Activated T-helper 17 cell treated with anti-CD3 and anti-CD28 coated beads, Interleukin-2, amount 50 U/mL, for 72 hours (primary cell): ENCODE measurements around the gene C1orf50. TPM values are rescaled to one million over a fixed set of nuclear protein-coding genes. Genes with fewer than 3 reads are reported as not detected.
"Not testable (repeated sequence)": the region's sequence is repeated elsewhere in the genome, so short reads cannot be mapped to it uniquely, and the experiment has no call there.

Experiments used
- ATAC-seq: fragments of 150-1000 bp; cut with Tn5 transposase; replicated peaks from 2 replicates; pipeline ENCODE4 v1.10.0; 2021; ENCODE audit warnings: mild to moderate bottlenecking, moderate library complexity
- H3K27ac Mint-ChIP-seq: one replicate; pipeline ENCODE4 v1.8.0; 2022; ENCODE audit warnings: mixed read lengths
- H3K27me3 Mint-ChIP-seq: one replicate; pipeline ENCODE4 v1.8.0; 2022; ENCODE audit warnings: mixed read lengths
- H3K36me3 Mint-ChIP-seq: one replicate; pipeline ENCODE4 v1.8.0; 2022; ENCODE audit warnings: low read depth, mild to moderate bottlenecking, mixed read lengths
- H3K4me1 Mint-ChIP-seq: one replicate; pipeline ENCODE4 v1.8.0; 2022; ENCODE audit warnings: mixed read lengths
- H3K4me3 Mint-ChIP-seq: one replicate; pipeline ENCODE4 v1.8.0; 2022; ENCODE audit warnings: mild to moderate bottlenecking, mixed read lengths
- H3K9me3 Mint-ChIP-seq: one replicate; pipeline ENCODE4 v1.8.0; 2022; ENCODE audit warnings: mixed read lengths
- total RNA-seq, 2 donors: library from RNA; stranded (reverse); gene quantifications; one replicate each; pipeline ENCODE4 v1.2.3, GENCODE V29; 2022

C1orf50 gene
- total RNA-seq, 2 donors from 2014 or later, result 6.5 to 10.7 TPM

DNA sequence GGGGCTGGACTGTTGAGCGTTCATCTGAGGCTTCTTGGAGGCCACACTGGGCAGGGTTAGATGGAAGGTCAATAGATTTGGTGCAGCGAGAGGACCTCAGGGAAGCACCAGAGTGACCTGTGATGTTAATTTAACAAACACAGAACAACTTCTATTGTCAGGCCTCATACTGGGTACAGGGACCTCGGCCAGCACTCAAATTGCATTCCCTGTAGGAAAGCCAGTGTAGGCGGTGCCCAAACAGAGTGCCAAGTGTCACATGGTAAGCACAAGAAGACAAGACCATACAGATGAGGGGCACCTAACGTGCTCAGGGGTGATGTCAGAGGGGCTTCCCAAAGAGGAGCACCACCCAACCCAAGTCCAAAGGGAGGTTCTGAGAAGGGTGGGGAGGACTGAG lies 19.0 kb downstream of the C1orf50 start:
- H3K27ac Mint-ChIP-seq, result peak overlapping the region; percentile 84
- peaks cover 15% of the 10 kb centered on the region for H3K36me3 Mint-ChIP-seq
- H3K4me3 Mint-ChIP-seq, result peak overlapping the region; percentile 80
- H3K27me3 Mint-ChIP-seq, result no peaks in the 10 kb centered on the region
- no peak for ATAC-seq
- H3K4me1 Mint-ChIP-seq, result peaks cover 8% of the 10 kb centered on the region
- H3K9me3 Mint-ChIP-seq, result no peaks in the 10 kb centered on the region

DNA sequence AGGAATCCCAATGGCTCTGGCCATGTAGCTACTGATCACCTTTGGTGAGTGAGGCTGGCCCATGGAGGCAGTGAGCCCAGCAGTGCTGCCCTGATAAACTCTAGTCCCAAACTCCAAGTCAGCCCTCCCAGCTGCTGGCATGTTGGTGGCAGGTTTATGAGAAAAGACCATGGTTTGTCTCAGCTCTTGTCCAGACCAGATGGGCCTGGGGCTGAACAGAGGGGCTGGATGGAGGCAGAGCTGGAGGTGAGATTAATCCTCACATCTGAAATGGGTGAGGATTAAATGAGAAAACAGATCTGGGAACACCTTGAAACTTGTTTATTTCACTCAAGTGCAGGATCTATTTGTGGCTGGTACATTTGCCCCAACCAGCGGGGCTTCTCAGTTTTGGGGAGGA lies 21.0 kb downstream of the C1orf50 start:
- Mint-ChIP-seq H3K4me1 (peaks cover 12% of the 10 kb centered on the region), H3K27me3 (no peaks in the 10 kb centered on the region), H3K36me3 (peaks cover 5% of the 10 kb centered on the region), H3K27ac (peak overlapping the region; percentile 62), H3K4me3 (no peak overlapping the region), H3K9me3 (no peaks in the 10 kb centered on the region)
- ATAC-seq, result no peak

DNA sequence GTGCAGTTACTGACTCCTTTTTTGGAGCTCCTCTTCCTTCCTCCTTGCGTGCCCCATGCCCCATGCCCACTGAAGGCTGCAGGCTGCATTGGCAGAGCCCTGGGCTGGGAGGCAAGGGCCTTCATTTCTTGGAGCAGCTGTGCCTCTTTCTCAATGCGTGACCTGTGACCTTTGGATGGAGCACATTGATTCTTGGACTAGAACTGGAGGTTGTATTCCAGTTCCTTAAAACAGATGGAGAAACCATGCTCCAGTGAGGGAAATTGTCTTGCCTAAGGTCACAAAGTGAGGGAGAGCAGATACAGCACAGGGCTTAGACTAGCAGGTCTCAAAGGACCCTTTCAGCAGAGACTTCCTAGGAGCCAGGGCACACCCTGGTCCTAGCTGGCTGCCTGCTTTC lies 26.8 kb downstream of the C1orf50 start:
- no peaks in the 10 kb centered on the region for H3K36me3 Mint-ChIP-seq
- ATAC-seq, result no peak
- no peak overlapping the region for H3K27ac Mint-ChIP-seq
- H3K4me3 Mint-ChIP-seq, result no peak overlapping the region
- no peaks in the 10 kb centered on the region for H3K27me3 Mint-ChIP-seq
- H3K9me3 Mint-ChIP-seq, result no peaks in the 10 kb centered on the region
- peaks cover 4% of the 10 kb centered on the region for H3K4me1 Mint-ChIP-seq

DNA sequence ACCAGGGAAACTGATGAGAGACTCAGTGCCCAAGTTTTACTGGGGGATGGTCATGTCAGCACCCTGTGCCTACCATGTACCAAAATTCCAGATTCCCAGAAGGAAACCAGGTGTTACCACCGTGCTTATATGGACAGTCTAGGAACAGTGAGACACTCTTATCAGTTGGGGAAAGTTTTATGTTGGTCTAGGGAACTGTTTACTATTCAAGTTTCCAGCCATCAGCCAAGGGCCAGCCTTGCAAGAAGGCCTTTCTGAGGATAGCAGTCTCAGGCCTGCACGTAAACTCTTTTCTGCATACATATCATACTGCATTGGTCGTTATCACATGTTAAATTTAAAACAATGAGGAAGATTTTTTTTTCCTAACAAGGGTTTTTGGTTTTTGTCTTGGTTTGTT lies 30.4 kb downstream of the C1orf50 start:
- Mint-ChIP-seq H3K36me3 (no peaks in the 10 kb centered on the region), H3K9me3 (no peaks in the 10 kb centered on the region), H3K4me3 (no peak overlapping the region), H3K4me1 (peaks cover under 1% of the 10 kb centered on the region), H3K27me3 (no peaks in the 10 kb centered on the region), H3K27ac (no peak overlapping the region)
- no peak for ATAC-seq

DNA sequence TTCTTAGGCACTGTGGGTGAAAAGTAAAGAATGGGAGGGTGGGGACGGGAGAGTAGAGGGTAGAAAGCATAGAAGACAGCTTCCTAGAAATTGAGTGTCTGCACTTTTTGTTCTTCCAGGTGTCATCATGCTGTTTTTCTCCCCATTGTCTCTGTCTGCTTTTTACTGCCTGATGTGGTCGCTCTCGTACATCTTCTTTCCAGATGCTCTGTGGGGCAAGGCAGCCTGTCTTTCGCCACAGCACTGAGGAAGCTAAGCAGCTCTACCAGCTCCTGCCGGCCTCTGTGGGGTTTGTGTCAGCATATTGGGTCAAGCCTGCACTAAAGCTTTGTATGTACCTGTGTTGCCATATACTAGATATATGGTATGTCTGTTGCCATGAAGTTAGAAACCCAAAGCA lies 30.9 kb downstream of the C1orf50 start:
- Mint-ChIP-seq H3K9me3 (no peaks in the 10 kb centered on the region), H3K27me3 (no peaks in the 10 kb centered on the region), H3K4me1 (no peaks in the 10 kb centered on the region), H3K36me3 (no peaks in the 10 kb centered on the region), H3K27ac (no peak overlapping the region), H3K4me3 (no peak overlapping the region)
- no peak for ATAC-seq

DNA sequence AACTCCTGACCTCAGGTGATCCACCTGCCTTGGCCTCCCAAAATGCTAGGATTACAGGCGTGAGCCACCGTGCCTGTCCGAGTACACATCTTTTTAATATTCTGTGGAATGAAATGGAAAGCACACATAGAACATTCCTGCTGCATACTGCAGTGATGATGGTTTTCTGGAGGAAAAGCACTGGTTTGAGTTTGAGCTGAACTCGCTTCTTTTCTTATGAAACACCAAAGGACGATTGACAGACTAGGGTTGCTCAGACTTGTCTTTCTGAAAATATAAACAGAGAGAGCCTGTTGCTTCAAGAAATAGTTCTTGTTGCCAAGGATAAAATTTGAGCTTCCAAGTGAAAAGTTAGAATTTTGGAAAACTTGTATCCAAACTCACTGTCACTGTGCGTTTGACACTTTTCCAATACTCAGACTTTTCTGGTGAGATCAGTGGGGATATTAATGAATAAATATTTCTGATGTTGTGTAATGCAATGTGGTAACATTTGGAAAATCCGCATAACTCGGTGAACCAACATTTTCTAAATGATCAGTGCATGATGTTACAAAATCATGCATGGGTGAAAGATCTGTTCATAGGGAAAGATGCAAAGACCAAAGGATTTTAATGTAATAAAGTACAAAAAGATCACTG lies 34.9 kb downstream of the C1orf50 start:
- H3K9me3 Mint-ChIP-seq, result no peaks in the 10 kb centered on the region
- no peak for ATAC-seq
- no peaks in the 10 kb centered on the region for H3K27me3 Mint-ChIP-seq
- no peak overlapping the region for H3K27ac Mint-ChIP-seq
- H3K4me3 Mint-ChIP-seq, result no peak overlapping the region
- no peaks in the 10 kb centered on the region for H3K4me1 Mint-ChIP-seq
- peaks cover 17% of the 10 kb centered on the region for H3K36me3 Mint-ChIP-seq

DNA sequence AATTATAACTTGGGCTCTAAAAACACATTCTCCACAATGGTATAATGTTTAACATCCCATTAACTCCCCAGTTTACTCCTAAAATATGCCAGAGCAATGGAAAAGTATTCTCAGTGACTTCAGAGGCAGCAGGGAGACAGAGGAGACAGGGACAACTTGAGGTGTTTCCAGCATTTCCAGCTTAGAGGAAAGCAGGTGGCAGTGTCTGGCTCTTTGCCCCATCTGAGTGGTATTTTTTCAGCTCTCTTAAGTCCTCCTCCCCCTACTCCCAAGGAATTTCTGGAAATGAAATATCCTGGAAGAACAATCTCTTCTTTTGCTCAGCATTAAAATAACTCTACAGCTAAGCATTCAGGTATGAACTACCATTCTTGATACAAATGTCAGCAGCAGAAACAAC lies 39.1 kb downstream of the C1orf50 start:
- Mint-ChIP-seq H3K4me3 (no peak overlapping the region), H3K27me3 (no peaks in the 10 kb centered on the region), H3K36me3 (peaks cover 17% of the 10 kb centered on the region), H3K27ac (no peak overlapping the region), H3K9me3 (no peaks in the 10 kb centered on the region), H3K4me1 (peaks cover 7% of the 10 kb centered on the region)
- ATAC-seq, result no peak

DNA sequence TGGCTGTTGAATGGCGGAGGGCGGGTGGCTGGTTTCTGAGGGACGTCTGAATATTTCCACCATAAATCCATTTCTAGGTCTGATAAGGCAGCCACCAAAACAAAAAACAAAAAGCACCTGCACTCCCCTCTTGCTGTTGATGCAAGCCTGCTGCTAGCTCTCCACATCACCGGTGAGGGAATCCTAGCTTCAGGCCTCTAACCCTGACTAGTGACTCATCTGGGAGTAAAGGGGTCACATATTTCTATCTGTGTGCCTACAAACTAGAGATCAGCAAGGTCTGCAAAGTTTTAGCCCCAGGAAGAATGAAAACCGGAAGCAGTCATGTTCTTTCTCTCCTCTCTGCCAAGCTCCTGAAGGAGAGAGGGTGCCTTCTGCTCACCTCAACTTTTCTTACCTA lies 39.5 kb downstream of the C1orf50 start:
- Mint-ChIP-seq H3K27ac (no peak overlapping the region), H3K27me3 (no peaks in the 10 kb centered on the region), H3K4me1 (peaks cover 7% of the 10 kb centered on the region), H3K4me3 (no peak overlapping the region), H3K9me3 (no peaks in the 10 kb centered on the region), H3K36me3 (peaks cover 17% of the 10 kb centered on the region)
- no peak for ATAC-seq

DNA sequence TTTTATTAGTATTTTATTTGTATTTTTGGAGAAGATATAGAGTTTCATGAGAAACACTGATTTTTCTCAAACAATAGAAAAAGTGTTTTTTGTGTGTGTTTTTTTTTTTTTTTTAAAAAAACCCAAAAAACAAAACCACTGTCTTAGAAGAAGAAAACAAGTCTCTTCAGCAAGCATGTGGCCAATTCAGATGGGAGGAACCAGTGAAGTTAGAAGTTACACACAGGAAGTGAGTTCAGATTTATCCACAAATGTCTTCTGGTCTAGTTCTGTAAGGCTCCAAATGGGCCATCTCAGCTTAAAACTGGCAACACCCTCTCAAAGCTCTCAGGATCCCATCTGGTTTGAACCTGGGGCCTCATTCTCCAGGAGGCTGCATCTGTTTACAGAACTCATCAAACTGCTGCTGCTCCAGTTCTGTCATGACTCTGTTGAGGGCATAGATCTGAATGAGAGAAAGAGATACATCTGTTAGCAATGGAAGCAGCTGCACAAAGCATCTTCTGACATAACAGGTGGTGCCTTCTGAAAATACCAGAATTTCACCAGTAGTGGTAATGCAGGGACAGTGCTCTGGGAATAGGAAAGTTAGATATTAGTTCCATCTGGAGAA lies 40.1 kb downstream of the C1orf50 start:
- no peak for ATAC-seq
- H3K27me3 Mint-ChIP-seq, result no peaks in the 10 kb centered on the region
- H3K4me1 Mint-ChIP-seq, result peaks cover 7% of the 10 kb centered on the region
- peaks cover 17% of the 10 kb centered on the region for H3K36me3 Mint-ChIP-seq
- H3K9me3 Mint-ChIP-seq, result no peaks in the 10 kb centered on the region
- H3K27ac Mint-ChIP-seq, result no peak overlapping the region
- no peak overlapping the region for H3K4me3 Mint-ChIP-seq

DNA sequence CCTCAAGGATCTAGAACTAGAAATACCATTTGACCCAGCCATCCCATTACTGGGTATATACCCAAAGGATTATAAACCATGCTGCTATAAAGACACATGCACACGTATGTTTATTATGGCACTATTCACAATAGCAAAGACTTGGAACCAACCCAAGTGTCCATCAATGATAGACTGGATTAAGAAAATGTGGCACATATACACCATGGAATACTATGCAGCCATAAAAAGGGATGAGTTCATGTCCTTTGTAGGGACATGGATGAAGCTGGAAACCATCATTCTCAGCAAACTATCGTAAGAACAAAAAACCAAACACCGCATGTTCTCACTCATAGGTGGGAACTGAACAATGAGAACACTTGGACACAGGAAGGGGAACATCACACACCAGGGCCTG lies 47.8 kb downstream of the C1orf50 start:
- H3K9me3 Mint-ChIP-seq, H3K27me3 Mint-ChIP-seq, H3K27ac Mint-ChIP-seq, H3K4me3 Mint-ChIP-seq, ATAC-seq: not testable (repeated sequence)
- Mint-ChIP-seq H3K36me3 (peaks cover 17% of the 10 kb centered on the region), H3K4me1 (peaks cover 22% of the 10 kb centered on the region)

DNA sequence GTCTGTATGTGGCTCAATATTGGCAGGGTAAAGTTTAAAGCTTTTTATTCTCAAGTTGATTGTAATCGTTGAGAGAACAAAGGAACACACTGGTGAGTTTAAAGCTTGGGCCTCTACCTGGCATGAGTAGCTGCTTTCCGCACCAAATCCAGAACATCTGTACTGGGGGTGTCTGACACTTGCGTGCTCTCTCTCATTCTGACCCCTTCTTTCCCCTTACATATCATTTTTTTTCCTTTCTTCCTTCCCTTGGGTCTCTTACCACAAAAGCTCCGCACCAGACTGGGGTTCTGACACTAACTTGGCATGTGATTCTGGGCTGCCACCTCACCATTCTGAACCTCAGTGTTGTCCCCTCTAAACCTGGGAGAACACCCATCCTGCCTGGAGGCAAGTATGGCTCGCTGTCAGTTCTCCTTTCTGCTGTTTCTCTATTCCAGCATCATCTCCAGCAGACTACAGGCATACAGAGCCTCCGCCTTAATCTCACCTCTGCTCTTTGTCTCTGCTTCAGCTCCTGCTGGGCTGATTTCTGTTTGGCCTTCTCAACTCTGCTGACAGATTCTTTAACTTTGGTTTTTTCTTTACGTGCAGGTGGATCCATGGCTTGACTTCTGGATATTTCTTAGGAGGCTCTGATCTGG lies 49.0 kb downstream of the C1orf50 start:
- H3K4me3 Mint-ChIP-seq, result peak overlapping the region; percentile 88
- H3K36me3 Mint-ChIP-seq, result peaks cover 17% of the 10 kb centered on the region
- no peaks in the 10 kb centered on the region for H3K27me3 Mint-ChIP-seq
- peaks cover 22% of the 10 kb centered on the region for H3K4me1 Mint-ChIP-seq
- H3K9me3 Mint-ChIP-seq, result no peaks in the 10 kb centered on the region
- ATAC-seq, result no peak
- peak overlapping the region; percentile 82 for H3K27ac Mint-ChIP-seq

DNA sequence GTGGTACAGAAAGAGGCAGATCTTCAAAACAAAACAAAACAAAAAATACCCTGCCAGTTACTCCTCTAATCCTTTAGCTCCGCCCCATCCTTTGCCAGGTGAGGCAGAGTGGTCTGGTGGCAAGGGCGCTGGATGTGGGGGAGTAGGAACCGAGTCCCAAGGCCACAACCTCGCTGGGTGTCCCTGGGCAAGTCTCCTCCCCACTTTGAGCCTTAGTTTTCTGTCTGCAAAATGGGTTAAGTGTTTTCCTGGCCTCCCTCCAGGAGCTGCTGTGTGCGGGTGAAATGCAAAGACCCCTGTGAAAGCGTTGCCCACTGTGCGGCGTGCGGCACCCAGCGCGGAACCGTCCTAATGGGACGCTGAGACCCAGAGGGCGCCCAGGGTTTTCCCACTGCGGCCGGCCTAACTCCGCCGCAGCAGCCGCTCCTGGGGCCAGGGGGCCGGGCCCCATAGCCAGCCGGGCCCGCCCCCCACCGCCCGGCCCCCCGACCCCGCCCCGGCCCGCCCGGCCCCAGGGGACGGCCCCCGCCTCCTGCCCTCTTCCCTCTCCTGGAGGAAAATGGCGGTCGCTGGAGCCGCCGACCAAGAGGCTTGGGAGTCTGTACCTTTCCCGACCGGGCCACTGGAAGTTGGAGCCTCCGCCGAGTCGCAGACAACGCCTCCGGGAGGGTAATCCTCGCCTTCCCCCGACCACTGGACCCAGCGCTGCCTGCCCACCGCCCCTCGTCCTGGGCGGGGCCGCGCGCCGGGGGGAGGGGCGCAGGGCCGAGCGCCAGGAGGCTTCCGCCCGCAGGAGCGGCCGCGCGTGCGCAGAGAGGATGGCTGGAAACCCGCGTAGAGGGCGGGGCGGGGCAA lies 49.8 kb downstream of the C1orf50 start, which contains the start of the genes ERMAP and SVBP:
Gene ERMAP, plus strand, starts transcription at position 538 of the 855 bp plus-strand sequence. CDS start 13,327 bp downstream, outside the sequence.
Gene SVBP, minus strand, starts transcription at position 813 of the 855 bp plus-strand sequence. CDS start 853 bp downstream, outside the sequence.
- H3K4me1 Mint-ChIP-seq, result peaks cover 22% of the 10 kb centered on the region
- no peaks in the 10 kb centered on the region for H3K27me3 Mint-ChIP-seq
- H3K27ac Mint-ChIP-seq, result peak within 1 kb of the TSS; percentile 82
- peaks cover 17% of the 10 kb centered on the region for H3K36me3 Mint-ChIP-seq
- H3K4me3 Mint-ChIP-seq, result peak within 1 kb of the TSS; percentile 88
- ATAC-seq, result peak; percentile 94
- H3K9me3 Mint-ChIP-seq, result no peaks in the 10 kb centered on the region

DNA sequence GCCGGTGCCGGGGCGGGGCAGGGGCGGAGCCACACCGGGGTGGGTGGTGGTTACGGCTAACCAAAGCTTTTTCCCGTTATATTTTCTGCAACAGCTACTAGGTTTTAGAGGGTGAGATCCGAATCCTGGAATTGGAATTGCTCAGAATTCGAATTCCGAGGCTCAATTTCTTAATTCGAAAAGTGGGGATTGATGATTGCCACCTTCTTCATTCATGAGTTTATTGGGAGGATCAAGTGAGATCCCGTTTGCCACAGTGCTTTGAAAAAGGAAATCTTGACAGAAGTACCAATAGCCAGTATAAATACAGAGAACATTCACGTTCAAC lies 50.4 kb downstream of the C1orf50 start:
- Mint-ChIP-seq H3K4me3 (peak overlapping the region; percentile 88), H3K27ac (no peak overlapping the region), H3K9me3 (no peaks in the 10 kb centered on the region), H3K4me1 (peaks cover 22% of the 10 kb centered on the region), H3K36me3 (peaks cover 17% of the 10 kb centered on the region), H3K27me3 (no peaks in the 10 kb centered on the region)
- ATAC-seq, result no peak

DNA sequence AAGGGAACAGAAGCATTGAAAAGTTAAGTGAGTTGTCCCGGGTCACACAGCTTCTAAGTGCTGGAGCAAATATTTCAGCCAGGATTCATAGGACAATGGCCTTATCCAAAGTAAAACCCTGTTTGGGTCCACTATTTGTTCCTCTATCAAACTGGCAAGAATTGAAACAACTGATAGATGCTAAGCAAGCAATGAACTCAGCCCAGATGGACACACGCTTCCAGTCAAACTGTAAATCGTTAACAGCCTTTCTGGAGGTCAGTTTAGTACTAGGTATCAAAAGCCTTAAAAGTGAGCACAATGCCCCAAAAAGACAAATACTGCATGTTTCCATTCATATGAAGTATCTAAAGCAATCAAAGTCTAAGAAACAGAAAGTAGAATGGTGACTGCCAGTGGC lies 50.9 kb downstream of the C1orf50 start:
- no peak overlapping the region for H3K27ac Mint-ChIP-seq
- no peaks in the 10 kb centered on the region for H3K27me3 Mint-ChIP-seq
- no peaks in the 10 kb centered on the region for H3K9me3 Mint-ChIP-seq
- peak overlapping the region; percentile 88 for H3K4me3 Mint-ChIP-seq
- ATAC-seq, result no peak
- H3K4me1 Mint-ChIP-seq, result peaks cover 22% of the 10 kb centered on the region
- peaks cover 17% of the 10 kb centered on the region for H3K36me3 Mint-ChIP-seq
